HEK293 (cell line): ENCODE measurements around the gene ERCC6.

Experiments
- CTCF ChIA-PET: fragments of 350-600 bp; formaldehyde crosslinking; extraction: SDS; loops from one replicate; lab custom pipeline; 2021; ENCODE audit warnings: antibody characterized with exemption; lab: Yijun Ruan, JAX
- POLR2A ChIA-PET: fragments of 300-600 bp; formaldehyde crosslinking; extraction: SDS; loops from one replicate; lab custom pipeline; 2020; ENCODE audit warnings: antibody characterized with exemption, inconsistent platforms; lab: Yijun Ruan, JAX
- H3K27ac ChIP-seq: fragments of 200-500 bp; sonication (Bioruptor generic); 2 replicates; pipeline ENCODE4 v1.5.1; 2014; ENCODE audit warnings: low read depth, low read length, control low read depth, inconsistent platforms; ENCODE audit errors: extremely low read depth
- H3K36me3 ChIP-seq, 2 experiments: fragments of 200-500 bp in 1 of 2; sonication (Bioruptor generic) in 1 of 2; 1 replicate in 1 of 2; 2 replicates in 1 of 2; pipeline ENCODE4 v1.5.1; 2014 to 2017; ENCODE audit warnings: inconsistent platforms in 2 of 2, low read length in 2 of 2; ENCODE audit not compliant: control insufficient read depth in 2 of 2, insufficient read depth in 1 of 2
- H3K4me1 ChIP-seq: fragments of 200-500 bp; sonication (Bioruptor generic); 2 replicates; pipeline ENCODE4 v1.5.1; 2014; ENCODE audit warnings: mild to moderate bottlenecking, low read length, inconsistent platforms; ENCODE audit not compliant: control insufficient read depth, insufficient read depth
- H3K4me3 ChIP-seq: 2 replicates; pipeline ENCODE4 v1.5.1; 2011; ENCODE audit warnings: low read depth, mild to moderate bottlenecking, control low read depth, low read length, moderate library complexity
- H3K9me3 ChIP-seq: fragments of 200-500 bp; sonication (Bioruptor generic); 2 replicates; pipeline ENCODE4 v1.5.1; 2014; ENCODE audit warnings: low read depth, low read length, inconsistent platforms; ENCODE audit not compliant: control insufficient read depth, insufficient read depth
- GLIS1 ChIP-seq: fragments of 450-650 bp; formaldehyde crosslinking; IDR thresholded peaks from 2 replicates; pipeline ENCODE4 v1.5.1; 2016; ENCODE audit warnings: missing biosample characterization, missing genetic modification characterization
- KLF10 ChIP-seq: fragments of 450-650 bp; IDR thresholded peaks from 2 replicates; pipeline ENCODE4 v1.5.1; 2018; ENCODE audit warnings: missing biosample characterization, mild to moderate bottlenecking, missing genetic modification characterization
- MYNN ChIP-seq: fragments of 450-650 bp; formaldehyde crosslinking; IDR thresholded peaks from 2 replicates; pipeline ENCODE4 v1.5.1; 2016; ENCODE audit warnings: missing biosample characterization, missing genetic modification characterization, borderline replicate concordance
- WT1 ChIP-seq: fragments of 450-650 bp; formaldehyde crosslinking; IDR thresholded peaks from 2 replicates; pipeline ENCODE4 v1.5.1; 2016; ENCODE audit warnings: missing biosample characterization, missing genetic modification characterization
- ZEB2 ChIP-seq: fragments of 450-650 bp; formaldehyde crosslinking; IDR thresholded peaks from 2 replicates; pipeline ENCODE4 v1.5.1; 2016; ENCODE audit warnings: missing biosample characterization, missing genetic modification characterization
- ZNF19 ChIP-seq: fragments of 450-650 bp; formaldehyde crosslinking; IDR thresholded peaks from 2 replicates; pipeline ENCODE4; 2016; ENCODE audit warnings: missing biosample characterization, missing genetic modification characterization, low read depth
- ZNF2 ChIP-seq: fragments of 450-650 bp; formaldehyde crosslinking; IDR thresholded peaks from 2 replicates; pipeline ENCODE4 v1.5.1; 2016; ENCODE audit warnings: missing biosample characterization, missing genetic modification characterization
- ZNF214 ChIP-seq: fragments of 450-650 bp; formaldehyde crosslinking; IDR thresholded peaks from 2 replicates; pipeline ENCODE4 v1.5.1; 2017; ENCODE audit warnings: missing biosample characterization, mild to moderate bottlenecking, missing genetic modification characterization, borderline replicate concordance
- ZNF341 ChIP-seq: fragments of 450-650 bp; formaldehyde crosslinking; IDR thresholded peaks from 2 replicates; pipeline ENCODE4; 2016; ENCODE audit warnings: low read depth, missing biosample characterization, missing genetic modification characterization
- ZNF354C ChIP-seq: fragments of 450-650 bp; formaldehyde crosslinking; IDR thresholded peaks from 2 replicates; pipeline ENCODE4 v1.5.1; 2016; ENCODE audit warnings: missing biosample characterization, missing genetic modification characterization, low read depth, borderline replicate concordance
- ZNF433 ChIP-seq: fragments of 450-650 bp; formaldehyde crosslinking; IDR thresholded peaks from 2 replicates; pipeline ENCODE4 v1.5.1; 2016; ENCODE audit warnings: missing biosample characterization, missing genetic modification characterization, low read depth
- ZNF585B ChIP-seq: fragments of 450-650 bp; formaldehyde crosslinking; IDR thresholded peaks from 2 replicates; pipeline ENCODE4 v1.5.1; 2016; ENCODE audit warnings: missing biosample characterization, missing genetic modification characterization
- ZNF621 ChIP-seq: fragments of 450-650 bp; formaldehyde crosslinking; IDR thresholded peaks from 2 replicates; pipeline ENCODE4 v1.5.1; 2017; ENCODE audit warnings: missing biosample characterization, missing genetic modification characterization
- ZNF654 ChIP-seq: fragments of 450-650 bp; formaldehyde crosslinking; IDR thresholded peaks from 2 replicates; pipeline ENCODE4 v1.5.1; 2016; ENCODE audit warnings: low read depth, missing biosample characterization, missing genetic modification characterization
- ZNF776 ChIP-seq: fragments of 450-650 bp; formaldehyde crosslinking; IDR thresholded peaks from 2 replicates; pipeline ENCODE4 v1.5.0; 2017; ENCODE audit warnings: missing biosample characterization, missing genetic modification characterization, borderline replicate concordance
- TF ChIP-seq, protein P1 (sequence below): fragments of 450-650 bp; IDR thresholded peaks from 2 replicates; pipeline ENCODE4 v1.5.1; 2018; ENCODE audit warnings: missing biosample characterization, mild to moderate bottlenecking, missing genetic modification characterization
- TF ChIP-seq, protein P2 (sequence below): fragments of 450-650 bp; formaldehyde crosslinking; IDR thresholded peaks from 2 replicates; pipeline ENCODE4 v1.5.1; 2016; ENCODE audit warnings: missing biosample characterization, missing genetic modification characterization
- TF ChIP-seq, protein P3 (sequence below): fragments of 450-650 bp; formaldehyde crosslinking; IDR thresholded peaks from 2 replicates; pipeline ENCODE4 v1.5.1; 2016; ENCODE audit warnings: missing biosample characterization, missing genetic modification characterization
- TF ChIP-seq, protein P4 (sequence below): fragments of 450-650 bp; formaldehyde crosslinking; IDR thresholded peaks from 2 replicates; pipeline ENCODE4 v1.5.1; 2016; ENCODE audit warnings: missing biosample characterization, missing genetic modification characterization
- TF ChIP-seq, protein P5 (sequence below): fragments of 450-650 bp; formaldehyde crosslinking; IDR thresholded peaks from 2 replicates; pipeline ENCODE4 v1.5.1; 2016; ENCODE audit warnings: missing biosample characterization, missing genetic modification characterization
- TF ChIP-seq, protein P6 (sequence below): fragments of 450-650 bp; formaldehyde crosslinking; conservative IDR thresholded peaks from 2 replicates; pipeline ENCODE4 v1.5.1; 2016; ENCODE audit warnings: low read depth, missing biosample characterization, missing genetic modification characterization

Gene ERCC6

DNA sequence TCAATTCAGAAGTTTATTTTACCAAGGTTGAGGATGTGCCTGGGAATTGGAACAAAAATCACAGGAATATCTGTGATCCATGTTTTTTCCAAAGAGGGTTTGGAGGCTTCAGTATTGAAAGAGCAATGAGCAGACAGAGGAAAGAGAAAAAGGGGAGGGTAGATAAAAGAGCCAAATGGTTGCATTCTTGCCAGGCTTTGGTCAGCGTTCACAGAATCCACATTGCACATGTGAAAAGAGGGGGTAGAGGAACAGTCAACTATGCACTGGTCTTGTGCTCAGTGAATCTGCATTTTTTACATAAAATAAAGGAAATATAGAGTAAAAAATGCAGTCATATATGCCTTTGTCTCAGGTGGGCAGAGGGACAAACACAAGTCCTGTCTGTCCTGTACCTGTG is 20.6 kb upstream of the ERCC6 start (continued):
- TF ChIP-seq, protein P1, sequence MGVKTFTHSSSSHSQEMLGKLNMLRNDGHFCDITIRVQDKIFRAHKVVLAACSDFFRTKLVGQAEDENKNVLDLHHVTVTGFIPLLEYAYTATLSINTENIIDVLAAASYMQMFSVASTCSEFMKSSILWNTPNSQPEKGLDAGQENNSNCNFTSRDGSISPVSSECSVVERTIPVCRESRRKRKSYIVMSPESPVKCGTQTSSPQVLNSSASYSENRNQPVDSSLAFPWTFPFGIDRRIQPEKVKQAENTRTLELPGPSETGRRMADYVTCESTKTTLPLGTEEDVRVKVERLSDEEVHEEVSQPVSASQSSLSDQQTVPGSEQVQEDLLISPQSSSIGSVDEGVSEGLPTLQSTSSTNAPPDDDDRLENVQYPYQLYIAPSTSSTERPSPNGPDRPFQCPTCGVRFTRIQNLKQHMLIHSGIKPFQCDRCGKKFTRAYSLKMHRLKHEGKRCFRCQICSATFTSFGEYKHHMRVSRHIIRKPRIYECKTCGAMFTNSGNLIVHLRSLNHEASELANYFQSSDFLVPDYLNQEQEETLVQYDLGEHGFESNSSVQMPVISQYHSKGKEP (tag by site-specific recombination), result no peak
- TF ChIP-seq ZNF354C (tag by site-specific recombination) (no peak), ZNF214 (tag by site-specific recombination) (no peak), MYNN (no peak), ZNF776 (tag by site-specific recombination) (no peak), ZNF621 (tag by site-specific recombination) (no peak)
- TF ChIP-seq, protein P2, sequence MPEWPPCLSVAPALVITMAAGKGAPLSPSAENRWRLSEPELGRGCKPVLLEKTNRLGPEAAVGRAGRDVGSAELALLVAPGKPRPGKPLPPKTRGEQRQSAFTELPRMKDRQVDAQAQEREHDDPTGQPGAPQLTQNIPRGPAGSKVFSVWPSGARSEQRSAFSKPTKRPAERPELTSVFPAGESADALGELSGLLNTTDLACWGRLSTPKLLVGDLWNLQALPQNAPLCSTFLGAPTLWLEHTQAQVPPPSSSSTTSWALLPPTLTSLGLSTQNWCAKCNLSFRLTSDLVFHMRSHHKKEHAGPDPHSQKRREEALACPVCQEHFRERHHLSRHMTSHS (tag by site-specific recombination), result no peak

DNA sequence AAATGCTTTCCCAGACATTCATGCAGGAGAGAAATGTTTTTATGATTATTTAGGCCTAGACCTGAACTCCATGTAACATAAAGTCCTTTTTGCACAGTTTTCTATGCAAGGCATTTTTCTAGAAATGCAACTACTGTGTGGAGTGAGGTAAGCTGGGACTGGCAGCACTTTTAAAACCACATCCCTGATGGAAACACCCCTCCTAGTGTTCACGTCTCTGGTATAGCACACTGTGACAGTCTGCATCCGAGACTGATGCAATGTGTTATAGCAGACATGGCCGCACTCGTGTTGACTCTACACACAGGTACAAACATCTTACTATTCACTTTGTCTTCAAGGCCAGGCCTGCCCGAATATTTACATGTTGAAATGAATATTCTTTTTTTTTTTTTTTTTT is 19.3 kb upstream of the ERCC6 start:
- CTCF ChIA-PET, result no interaction called here
- H3K4me3 ChIP-seq, result no peak overlapping the region
- TF ChIP-seq ZNF654 (tag by site-specific recombination) (no peak), WT1 (tag by site-specific recombination) (no peak), ZNF433 (no peak), ZNF585B (tag by site-specific recombination) (no peak)
- TF ChIP-seq, protein P3, sequence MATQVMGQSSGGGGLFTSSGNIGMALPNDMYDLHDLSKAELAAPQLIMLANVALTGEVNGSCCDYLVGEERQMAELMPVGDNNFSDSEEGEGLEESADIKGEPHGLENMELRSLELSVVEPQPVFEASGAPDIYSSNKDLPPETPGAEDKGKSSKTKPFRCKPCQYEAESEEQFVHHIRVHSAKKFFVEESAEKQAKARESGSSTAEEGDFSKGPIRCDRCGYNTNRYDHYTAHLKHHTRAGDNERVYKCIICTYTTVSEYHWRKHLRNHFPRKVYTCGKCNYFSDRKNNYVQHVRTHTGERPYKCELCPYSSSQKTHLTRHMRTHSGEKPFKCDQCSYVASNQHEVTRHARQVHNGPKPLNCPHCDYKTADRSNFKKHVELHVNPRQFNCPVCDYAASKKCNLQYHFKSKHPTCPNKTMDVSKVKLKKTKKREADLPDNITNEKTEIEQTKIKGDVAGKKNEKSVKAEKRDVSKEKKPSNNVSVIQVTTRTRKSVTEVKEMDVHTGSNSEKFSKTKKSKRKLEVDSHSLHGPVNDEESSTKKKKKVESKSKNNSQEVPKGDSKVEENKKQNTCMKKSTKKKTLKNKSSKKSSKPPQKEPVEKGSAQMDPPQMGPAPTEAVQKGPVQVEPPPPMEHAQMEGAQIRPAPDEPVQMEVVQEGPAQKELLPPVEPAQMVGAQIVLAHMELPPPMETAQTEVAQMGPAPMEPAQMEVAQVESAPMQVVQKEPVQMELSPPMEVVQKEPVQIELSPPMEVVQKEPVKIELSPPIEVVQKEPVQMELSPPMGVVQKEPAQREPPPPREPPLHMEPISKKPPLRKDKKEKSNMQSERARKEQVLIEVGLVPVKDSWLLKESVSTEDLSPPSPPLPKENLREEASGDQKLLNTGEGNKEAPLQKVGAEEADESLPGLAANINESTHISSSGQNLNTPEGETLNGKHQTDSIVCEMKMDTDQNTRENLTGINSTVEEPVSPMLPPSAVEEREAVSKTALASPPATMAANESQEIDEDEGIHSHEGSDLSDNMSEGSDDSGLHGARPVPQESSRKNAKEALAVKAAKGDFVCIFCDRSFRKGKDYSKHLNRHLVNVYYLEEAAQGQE (tag by site-specific recombination), result no peak
- TF ChIP-seq, protein P4, sequence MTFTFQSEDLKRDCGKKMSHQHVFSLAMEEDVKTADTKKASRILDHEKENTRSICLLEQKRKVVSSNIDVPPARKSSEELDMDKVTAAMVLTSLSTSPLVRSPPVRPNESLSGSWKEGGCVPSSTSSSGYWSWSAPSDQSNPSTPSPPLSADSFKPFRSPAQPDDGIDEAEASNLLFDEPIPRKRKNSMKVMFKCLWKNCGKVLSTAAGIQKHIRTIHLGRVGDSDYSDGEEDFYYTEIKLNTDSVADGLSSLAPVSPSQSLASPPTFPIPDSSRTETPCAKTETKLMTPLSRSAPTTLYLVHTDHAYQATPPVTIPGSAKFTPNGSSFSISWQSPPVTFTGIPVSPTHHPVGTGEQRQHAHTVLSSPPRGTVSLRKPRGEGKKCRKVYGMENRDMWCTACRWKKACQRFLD (tag by site-specific recombination), result no peak
- TF ChIP-seq, protein P5, sequence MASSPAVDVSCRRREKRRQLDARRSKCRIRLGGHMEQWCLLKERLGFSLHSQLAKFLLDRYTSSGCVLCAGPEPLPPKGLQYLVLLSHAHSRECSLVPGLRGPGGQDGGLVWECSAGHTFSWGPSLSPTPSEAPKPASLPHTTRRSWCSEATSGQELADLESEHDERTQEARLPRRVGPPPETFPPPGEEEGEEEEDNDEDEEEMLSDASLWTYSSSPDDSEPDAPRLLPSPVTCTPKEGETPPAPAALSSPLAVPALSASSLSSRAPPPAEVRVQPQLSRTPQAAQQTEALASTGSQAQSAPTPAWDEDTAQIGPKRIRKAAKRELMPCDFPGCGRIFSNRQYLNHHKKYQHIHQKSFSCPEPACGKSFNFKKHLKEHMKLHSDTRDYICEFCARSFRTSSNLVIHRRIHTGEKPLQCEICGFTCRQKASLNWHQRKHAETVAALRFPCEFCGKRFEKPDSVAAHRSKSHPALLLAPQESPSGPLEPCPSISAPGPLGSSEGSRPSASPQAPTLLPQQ (tag by site-specific recombination), result no peak
- TF ChIP-seq, all 188 proteins: peak for 0
- POLR2A ChIA-PET, result no interaction called here
- H3K4me1 ChIP-seq, result no peaks in the 10 kb centered on the region
- H3K9me3 ChIP-seq, result no peaks in the 10 kb centered on the region
- no peak overlapping the region for H3K27ac ChIP-seq
- no peaks in the 10 kb centered on the region for H3K36me3 ChIP-seq

DNA sequence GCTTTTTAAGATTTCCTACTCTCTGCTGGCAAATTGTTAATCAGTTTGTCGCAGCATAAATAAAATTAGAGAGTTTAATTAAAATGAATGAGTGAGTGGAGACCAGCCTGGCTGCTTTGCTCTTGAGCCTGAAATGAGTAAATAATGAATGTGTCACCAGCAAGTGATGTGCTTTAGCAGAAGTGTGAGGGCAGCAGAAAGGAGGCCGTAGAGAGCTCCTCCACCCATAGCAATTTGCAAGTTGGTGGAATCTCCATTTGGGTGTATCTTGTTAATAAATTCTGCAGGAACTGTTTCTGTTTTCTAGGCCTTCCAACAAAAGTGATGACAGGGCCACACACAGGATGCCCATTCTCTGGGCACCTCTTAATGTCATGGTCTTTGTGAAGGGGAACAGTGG is 18.8 kb upstream of the ERCC6 start:
- Histone ChIP-seq H3K4me3 (no peak overlapping the region), H3K27ac (no peak overlapping the region), H3K36me3 (no peaks in the 10 kb centered on the region), H3K9me3 (no peaks in the 10 kb centered on the region), H3K4me1 (no peaks in the 10 kb centered on the region)
- ChIA-PET POLR2A (no interaction called here), CTCF (no interaction called here)
- TF ChIP-seq ZNF19 (tag by site-specific recombination), result no peak
- TF ChIP-seq GLIS1 (tag by site-specific recombination), result no peak
- TF ChIP-seq ZNF341 (tag by site-specific recombination), result no peak
- TF ChIP-seq KLF10 (tag by site-specific recombination), result no peak
- TF ChIP-seq, protein P6, sequence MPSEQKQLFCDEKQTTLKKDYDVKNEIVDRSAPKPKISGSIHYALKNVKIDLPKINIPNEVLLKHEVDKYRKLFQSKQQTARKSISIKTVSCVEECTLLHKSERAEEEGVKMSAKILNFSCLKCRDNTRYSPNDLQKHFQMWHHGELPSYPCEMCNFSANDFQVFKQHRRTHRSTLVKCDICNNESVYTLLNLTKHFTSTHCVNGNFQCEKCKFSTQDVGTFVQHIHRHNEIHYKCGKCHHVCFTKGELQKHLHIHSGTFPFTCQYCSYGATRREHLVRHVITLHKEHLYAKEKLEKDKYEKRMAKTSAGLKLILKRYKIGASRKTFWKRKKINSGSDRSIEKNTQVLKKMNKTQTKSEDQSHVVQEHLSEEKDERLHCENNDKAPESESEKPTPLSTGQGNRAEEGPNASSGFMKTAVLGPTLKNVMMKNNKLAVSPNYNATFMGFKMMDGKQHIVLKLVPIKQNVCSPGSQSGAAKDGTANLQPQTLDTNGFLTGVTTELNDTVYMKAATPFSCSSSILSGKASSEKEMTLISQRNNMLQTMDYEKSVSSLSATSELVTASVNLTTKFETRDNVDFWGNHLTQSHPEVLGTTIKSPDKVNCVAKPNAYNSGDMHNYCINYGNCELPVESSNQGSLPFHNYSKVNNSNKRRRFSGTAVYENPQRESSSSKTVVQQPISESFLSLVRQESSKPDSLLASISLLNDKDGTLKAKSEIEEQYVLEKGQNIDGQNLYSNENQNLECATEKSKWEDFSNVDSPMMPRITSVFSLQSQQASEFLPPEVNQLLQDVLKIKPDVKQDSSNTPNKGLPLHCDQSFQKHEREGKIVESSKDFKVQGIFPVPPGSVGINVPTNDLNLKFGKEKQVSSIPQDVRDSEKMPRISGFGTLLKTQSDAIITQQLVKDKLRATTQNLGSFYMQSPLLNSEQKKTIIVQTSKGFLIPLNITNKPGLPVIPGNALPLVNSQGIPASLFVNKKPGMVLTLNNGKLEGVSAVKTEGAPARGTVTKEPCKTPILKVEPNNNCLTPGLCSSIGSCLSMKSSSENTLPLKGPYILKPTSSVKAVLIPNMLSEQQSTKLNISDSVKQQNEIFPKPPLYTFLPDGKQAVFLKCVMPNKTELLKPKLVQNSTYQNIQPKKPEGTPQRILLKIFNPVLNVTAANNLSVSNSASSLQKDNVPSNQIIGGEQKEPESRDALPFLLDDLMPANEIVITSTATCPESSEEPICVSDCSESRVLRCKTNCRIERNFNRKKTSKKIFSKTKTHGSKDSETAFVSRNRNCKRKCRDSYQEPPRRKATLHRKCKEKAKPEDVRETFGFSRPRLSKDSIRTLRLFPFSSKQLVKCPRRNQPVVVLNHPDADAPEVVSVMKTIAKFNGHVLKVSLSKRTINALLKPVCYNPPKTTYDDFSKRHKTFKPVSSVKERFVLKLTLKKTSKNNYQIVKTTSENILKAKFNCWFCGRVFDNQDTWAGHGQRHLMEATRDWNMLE (tag by site-specific recombination), result no peak
- TF ChIP-seq ZEB2 (tag by site-specific recombination), result no peak
- TF ChIP-seq ZNF2, result no peak
